Measurements from ENCODE around the gene CRHR2.

The CRHR2 gene

DNA sequence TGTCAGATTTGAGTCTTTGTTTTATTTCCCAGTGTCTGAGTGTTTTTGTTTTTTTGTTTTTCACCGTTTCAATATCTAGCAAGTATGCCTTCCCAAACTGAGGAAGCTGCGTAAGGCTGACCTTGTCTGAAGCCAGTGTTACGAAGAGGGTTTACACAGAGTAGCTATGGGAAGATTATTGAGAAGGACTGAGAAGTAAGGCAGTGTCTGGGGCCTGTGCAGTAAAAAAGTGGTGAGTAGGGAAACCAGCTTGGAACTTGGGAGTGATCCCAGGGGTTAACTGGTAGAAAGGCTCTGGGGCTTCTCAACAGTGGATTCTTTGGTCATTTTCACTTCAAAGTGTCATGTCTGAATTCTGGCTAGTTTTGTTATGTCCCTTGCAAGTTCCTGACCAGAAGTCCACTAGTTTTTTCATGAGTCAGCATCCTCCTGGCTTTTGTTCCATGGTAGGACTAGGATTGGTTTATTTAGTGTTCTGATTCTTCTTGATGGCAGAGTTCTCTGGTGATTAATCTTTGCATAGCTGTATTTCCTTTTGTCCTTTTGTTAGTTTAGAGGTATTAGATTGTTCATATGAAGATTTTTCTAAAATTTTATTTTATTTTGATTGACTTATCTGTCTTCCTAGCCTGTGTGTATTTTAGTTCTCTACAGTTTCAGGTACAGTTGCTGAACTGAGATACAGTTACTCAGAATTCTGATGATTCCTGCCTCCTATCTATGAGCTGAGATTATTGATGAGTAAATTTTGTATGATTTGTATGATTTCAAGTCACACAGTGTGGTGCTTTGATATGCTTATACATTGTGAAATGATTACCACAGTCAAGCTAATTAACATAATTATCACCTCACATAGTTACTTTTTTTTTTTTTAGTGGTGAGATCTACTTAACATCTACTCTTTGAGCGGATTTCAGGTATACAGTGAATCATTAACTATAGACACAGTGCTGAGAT is 68.6 kb downstream of the CRHR2 start:
- DNase-seq: no peak

- DNase-seq: no peak
These were observed 69.5 kb downstream of the CRHR2 start for GRCh38 chr7:30612658-30613265.

DNA sequence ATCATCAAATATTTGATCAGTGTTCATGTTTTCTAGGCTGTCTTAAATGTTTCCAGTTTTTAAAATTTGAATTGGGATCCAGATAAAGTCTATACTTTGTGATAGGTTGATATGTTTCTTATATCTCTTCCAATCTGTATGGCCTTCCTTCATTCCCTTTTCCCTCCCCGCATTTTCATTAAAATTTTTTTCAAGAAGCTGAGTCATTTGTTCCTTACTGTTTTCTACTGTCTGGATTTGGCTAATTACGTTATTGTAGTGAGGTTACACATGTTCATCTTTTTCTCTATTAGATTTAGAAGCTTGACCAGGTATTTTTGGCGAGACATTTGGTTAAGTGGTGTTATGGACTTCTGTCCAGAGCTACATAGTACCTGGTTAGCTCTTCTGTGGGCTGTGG is 76.4 kb downstream of the CRHR2 start:
- DNase-seq: no peak

DNA sequence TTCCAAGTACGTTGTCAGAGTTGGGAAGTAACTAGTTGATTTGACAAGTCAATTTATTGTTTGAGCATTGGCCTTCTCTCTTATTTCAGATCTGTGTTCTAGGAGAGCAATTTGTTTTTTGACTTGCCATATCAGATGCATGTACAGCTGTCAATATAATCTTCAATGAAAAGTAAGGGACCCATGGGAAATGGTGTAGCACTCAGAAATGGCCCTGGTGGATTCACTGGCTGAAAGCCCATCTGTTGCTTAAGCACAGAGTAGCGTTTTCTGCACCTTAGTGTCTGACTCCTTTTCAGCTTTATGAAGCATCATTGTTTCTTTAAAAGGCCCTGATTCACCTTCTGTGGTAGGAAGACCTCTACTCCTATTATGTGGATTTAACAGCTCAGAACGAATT is 77.4 kb downstream of the CRHR2 start:
- no peak for DNase-seq
